Stimulated activated CD4-positive, alpha-beta T cell treated with anti-CD3 and anti-CD28 coated beads, Interleukin-12 subunit alpha, Interleukin-12 subunit beta, amount 100 ng/mL, for 24 hours (primary cell): Measurements from ENCODE around the gene DYNC2LI1.

ENCODE experiments used
- DNase-seq, 2 experiments: peaks; one replicate each; pipeline ENCODE4 v3.0.0-alpha.2; 2020; ENCODE audit warnings: low read depth in 2 of 2

DYNC2LI1 gene

GRCh38 chr2:43846140-43846793 lies 72.4 kb downstream of the DYNC2LI1 start:
- DNase-seq, result no peak

DNA sequence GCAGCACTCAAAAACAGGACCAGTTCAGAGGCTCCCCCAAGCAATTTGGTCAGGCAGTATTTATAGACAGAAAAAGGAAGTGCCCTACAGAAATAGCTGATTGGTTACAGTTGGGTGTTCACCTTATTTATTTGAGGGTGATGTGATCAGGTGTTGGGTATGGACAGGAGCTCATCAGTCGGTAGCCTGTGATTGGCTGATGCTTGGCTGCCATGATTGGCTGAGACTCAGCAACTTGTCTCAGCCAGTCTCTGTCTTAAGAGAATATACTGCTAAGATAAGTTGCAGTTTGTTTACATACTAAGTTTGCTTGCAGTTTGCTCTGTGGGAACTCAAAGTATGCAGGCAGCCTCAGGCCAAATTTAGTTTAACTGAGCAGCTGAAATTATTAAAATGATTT lies 74.4 kb downstream of the DYNC2LI1 start:
- DNase-seq, result no peak

- no peak for DNase-seq
These were observed 77.5 kb downstream of the DYNC2LI1 start for GRCh38 chr2:43851011-43851980.

GRCh38 chr2:43852196-43852730 lies 78.4 kb downstream of the DYNC2LI1 start:
- DNase-seq, result no peak

GRCh38 chr2:43853141-43854081 lies 79.6 kb downstream of the DYNC2LI1 start:
- no peak for DNase-seq

DNA sequence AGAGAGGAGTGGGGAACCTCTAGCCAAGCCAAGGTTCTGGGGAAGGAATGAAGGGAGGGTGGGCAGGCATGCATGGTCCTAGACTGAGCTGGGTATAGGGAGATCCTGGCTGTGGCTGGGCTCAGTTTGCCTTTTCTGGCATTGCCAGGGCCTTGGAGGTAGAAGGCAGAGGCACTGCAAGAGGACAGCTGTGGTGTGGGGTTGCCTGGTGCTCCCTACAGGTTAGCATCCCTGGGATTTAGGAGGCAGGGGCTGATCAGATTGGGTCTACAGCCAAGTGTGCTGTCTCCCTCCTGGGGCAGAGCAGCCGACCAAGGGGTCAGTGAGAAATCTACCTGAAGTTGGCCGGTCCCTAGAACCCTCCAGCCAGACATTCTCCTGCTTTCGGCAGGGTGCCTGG lies 80.8 kb downstream of the DYNC2LI1 start:
- no peak for DNase-seq

DNA sequence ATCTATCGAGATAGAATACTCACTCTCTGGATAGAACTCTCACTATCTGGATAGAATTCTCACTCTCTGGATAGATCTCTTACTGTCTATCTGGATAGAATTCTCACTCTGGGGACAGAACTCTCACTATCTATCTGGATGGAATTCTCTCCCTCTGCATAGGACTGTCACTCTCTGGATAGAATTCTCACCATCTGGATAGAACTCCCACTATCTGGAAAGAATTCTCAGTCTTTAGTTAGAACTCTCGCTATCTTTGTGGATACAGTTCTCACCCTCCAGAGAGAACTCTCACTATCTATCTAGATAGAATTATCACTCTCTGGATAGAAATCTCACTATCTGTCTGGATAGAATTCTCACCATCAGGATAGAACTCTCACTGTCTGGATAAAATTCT lies 81.5 kb downstream of the DYNC2LI1 start:
- no peak for DNase-seq
